ENCODE data around the gene HPD.

HPD gene

GRCh38 chr12:121810833-121811433 is 47.7 kb downstream of the HPD start:
- peaks cover 75% of the 10 kb centered on the region for H3K79me2 ChIP-seq (ENCODE audit: control insufficient read depth, insufficient read depth, low read length, unreplicated experiment)
- H3K36me3 ChIP-seq (ENCODE audit: insufficient read depth, low read length) = peaks cover 12% of the 10 kb centered on the region; the same call in 1 of the 2 replicates

GRCh38 chr12:121810234-121810817 is 48.3 kb downstream of the HPD start:
- Histone ChIP-seq H3K4me3 (ENCODE audit: low read depth, low read length) (peak overlapping the region; percentile 75; the same call in 1 of the 2 replicates), H3K79me2 (ENCODE audit: control insufficient read depth, insufficient read depth, low read length, unreplicated experiment) (peaks cover 80% of the 10 kb centered on the region), H3K27me3 (ENCODE audit: insufficient read depth, low read length) (no peaks in the 10 kb centered on the region), H3K27ac (ENCODE audit: low read depth, low read length) (no peak overlapping the region), H2AFZ (ENCODE audit: low read length, unreplicated experiment) (no peak overlapping the region), H3K4me1 (ENCODE audit: control insufficient read depth, insufficient read depth, low read length, unreplicated experiment) (peaks cover 31% of the 10 kb centered on the region), H3K36me3 (ENCODE audit: insufficient read depth, low read length) (peaks cover 12% of the 10 kb centered on the region; the same call in 1 of the 2 replicates)

More at GRCh38 chr12:121810833-121811433, 47.7 kb downstream of the HPD start:
- peaks cover 31% of the 10 kb centered on the region for H3K4me1 ChIP-seq (ENCODE audit: control insufficient read depth, insufficient read depth, low read length, unreplicated experiment)
- no peak overlapping the region for H2AFZ ChIP-seq (ENCODE audit: low read length, unreplicated experiment)
- peak overlapping the region; percentile 75 for H3K4me3 ChIP-seq (ENCODE audit: low read depth, low read length)
- H3K27ac ChIP-seq (ENCODE audit: low read depth, low read length) = no peak overlapping the region
- no peaks in the 10 kb centered on the region for H3K27me3 ChIP-seq (ENCODE audit: insufficient read depth, low read length)

- H3K36me3 ChIP-seq (ENCODE audit: insufficient read depth, low read length) = peaks cover 9% of the 10 kb centered on the region; the same call in 1 of the 2 replicates
- H3K27ac ChIP-seq (ENCODE audit: low read depth, low read length) = no peak overlapping the region
- no peaks in the 10 kb centered on the region for H3K27me3 ChIP-seq (ENCODE audit: insufficient read depth, low read length)
- H3K4me3 ChIP-seq (ENCODE audit: low read depth, low read length) = no peak overlapping the region
- H3K79me2 ChIP-seq (ENCODE audit: control insufficient read depth, insufficient read depth, low read length, unreplicated experiment) = peaks cover 86% of the 10 kb centered on the region
- no peak overlapping the region for H2AFZ ChIP-seq (ENCODE audit: low read length, unreplicated experiment)
- peaks cover 31% of the 10 kb centered on the region for H3K4me1 ChIP-seq (ENCODE audit: control insufficient read depth, insufficient read depth, low read length, unreplicated experiment)
These were observed 48.9 kb downstream of the HPD start for GRCh38 chr12:121809712-121810116.

- Histone ChIP-seq H3K36me3 (ENCODE audit: insufficient read depth, low read length) (peaks cover 7% of the 10 kb centered on the region; the same call in 1 of the 2 replicates), H3K4me3 (ENCODE audit: low read depth, low read length) (no peak overlapping the region), H3K27me3 (ENCODE audit: insufficient read depth, low read length) (no peaks in the 10 kb centered on the region), H3K79me2 (ENCODE audit: control insufficient read depth, insufficient read depth, low read length, unreplicated experiment) (peaks cover 82% of the 10 kb centered on the region), H2AFZ (ENCODE audit: low read length, unreplicated experiment) (no peak overlapping the region), H3K4me1 (ENCODE audit: control insufficient read depth, insufficient read depth, low read length, unreplicated experiment) (peaks cover 28% of the 10 kb centered on the region), H3K27ac (ENCODE audit: low read depth, low read length) (no peak overlapping the region)
These were observed 50.0 kb downstream of the HPD start for GRCh38 chr12:121808623-121809022.

- Histone ChIP-seq H2AFZ (ENCODE audit: low read length, unreplicated experiment) (no peak overlapping the region), H3K4me1 (ENCODE audit: control insufficient read depth, insufficient read depth, low read length, unreplicated experiment) (peaks cover 22% of the 10 kb centered on the region), H3K79me2 (ENCODE audit: control insufficient read depth, insufficient read depth, low read length, unreplicated experiment) (peaks cover 74% of the 10 kb centered on the region), H3K27me3 (ENCODE audit: insufficient read depth, low read length) (no peaks in the 10 kb centered on the region), H3K36me3 (ENCODE audit: insufficient read depth, low read length) (peaks cover 7% of the 10 kb centered on the region; the same call in 1 of the 2 replicates), H3K27ac (ENCODE audit: low read depth, low read length) (no peak overlapping the region), H3K4me3 (ENCODE audit: low read depth, low read length) (no peak overlapping the region)
These were observed 50.9 kb downstream of the HPD start for GRCh38 chr12:121807642-121808347.

GRCh38 chr12:121806546-121807423 is 51.9 kb downstream of the HPD start:
- Histone ChIP-seq H3K27ac (ENCODE audit: low read depth, low read length) (peak overlapping the region; percentile 27; the same call in 1 of the 2 replicates), H3K36me3 (ENCODE audit: insufficient read depth, low read length) (peaks cover 7% of the 10 kb centered on the region; the same call in 1 of the 2 replicates), H3K4me1 (ENCODE audit: control insufficient read depth, insufficient read depth, low read length, unreplicated experiment) (peaks cover 18% of the 10 kb centered on the region), H3K4me3 (ENCODE audit: low read depth, low read length) (peak overlapping the region; percentile 97), H2AFZ (ENCODE audit: low read length, unreplicated experiment) (no peak overlapping the region), H3K27me3 (ENCODE audit: insufficient read depth, low read length) (no peaks in the 10 kb centered on the region), H3K79me2 (ENCODE audit: control insufficient read depth, insufficient read depth, low read length, unreplicated experiment) (peaks cover 75% of the 10 kb centered on the region)

GRCh38 chr12:121806009-121806545 is 52.6 kb downstream of the HPD start:
- peaks cover 75% of the 10 kb centered on the region for H3K79me2 ChIP-seq (ENCODE audit: control insufficient read depth, insufficient read depth, low read length, unreplicated experiment)

GRCh38 chr12:121805171-121806008 is 53.3 kb downstream of the HPD start:
- H3K79me2 ChIP-seq (ENCODE audit: control insufficient read depth, insufficient read depth, low read length, unreplicated experiment) = peaks cover 73% of the 10 kb centered on the region
- peaks cover 5% of the 10 kb centered on the region for H3K4me1 ChIP-seq (ENCODE audit: control insufficient read depth, insufficient read depth, low read length, unreplicated experiment)
- H2AFZ ChIP-seq (ENCODE audit: low read length, unreplicated experiment) = peak overlapping the region; percentile 82
- H3K27me3 ChIP-seq (ENCODE audit: insufficient read depth, low read length) = no peaks in the 10 kb centered on the region
- peaks cover 2% of the 10 kb centered on the region; the same call in 1 of the 2 replicates for H3K36me3 ChIP-seq (ENCODE audit: insufficient read depth, low read length)
- peak overlapping the region; percentile 55 for H3K27ac ChIP-seq (ENCODE audit: low read depth, low read length)
- H3K4me3 ChIP-seq (ENCODE audit: low read depth, low read length) = peak overlapping the region; percentile 97

More at GRCh38 chr12:121806009-121806545, 52.6 kb downstream of the HPD start:
- H3K27ac ChIP-seq (ENCODE audit: low read depth, low read length) = peak overlapping the region; percentile 27; the same call in 1 of the 2 replicates
- H3K27me3 ChIP-seq (ENCODE audit: insufficient read depth, low read length) = no peaks in the 10 kb centered on the region
- peaks cover 7% of the 10 kb centered on the region; the same call in 1 of the 2 replicates for H3K36me3 ChIP-seq (ENCODE audit: insufficient read depth, low read length)
- H3K4me3 ChIP-seq (ENCODE audit: low read depth, low read length) = peak overlapping the region; percentile 97
- no peak overlapping the region for H2AFZ ChIP-seq (ENCODE audit: low read length, unreplicated experiment)
- H3K4me1 ChIP-seq (ENCODE audit: control insufficient read depth, insufficient read depth, low read length, unreplicated experiment) = peaks cover 12% of the 10 kb centered on the region

- no peaks in the 10 kb centered on the region for H3K27me3 ChIP-seq (ENCODE audit: insufficient read depth, low read length)
- H2AFZ ChIP-seq (ENCODE audit: low read length, unreplicated experiment) = peak overlapping the region; percentile 57
- H3K79me2 ChIP-seq (ENCODE audit: control insufficient read depth, insufficient read depth, low read length, unreplicated experiment) = peaks cover 67% of the 10 kb centered on the region
- H3K27ac ChIP-seq (ENCODE audit: low read depth, low read length) = peak overlapping the region; percentile 55
- no peaks in the 10 kb centered on the region for H3K36me3 ChIP-seq (ENCODE audit: insufficient read depth, low read length)
- peaks cover 5% of the 10 kb centered on the region for H3K4me1 ChIP-seq (ENCODE audit: control insufficient read depth, insufficient read depth, low read length, unreplicated experiment)
- peak overlapping the region; percentile 97 for H3K4me3 ChIP-seq (ENCODE audit: low read depth, low read length)
These were observed 54.1 kb downstream of the HPD start for GRCh38 chr12:121804417-121805111.
